ENCODE data around the gene MTERF1.

DNA sequence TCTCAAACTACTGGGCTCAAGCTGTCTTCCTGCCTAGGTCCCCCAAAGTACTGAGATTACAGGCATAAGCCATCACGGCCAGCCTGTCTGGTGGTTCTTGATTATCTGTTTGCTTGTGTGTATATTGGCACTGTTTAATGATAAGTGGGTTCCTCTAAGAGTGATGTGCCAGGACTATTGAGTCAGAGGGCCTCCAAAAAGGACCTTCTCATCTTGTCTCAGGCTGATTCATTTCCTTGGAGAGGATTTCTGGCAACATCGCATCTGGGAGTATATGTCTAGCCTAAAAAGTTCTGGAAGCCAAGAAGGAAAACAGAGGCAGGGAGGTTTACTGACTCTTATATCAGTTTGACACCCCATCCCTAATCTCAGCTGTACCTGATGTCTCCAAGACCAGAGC lies 33.1 kb upstream of the MTERF1 start:
- TF ChIP-seq, protein P1, sequence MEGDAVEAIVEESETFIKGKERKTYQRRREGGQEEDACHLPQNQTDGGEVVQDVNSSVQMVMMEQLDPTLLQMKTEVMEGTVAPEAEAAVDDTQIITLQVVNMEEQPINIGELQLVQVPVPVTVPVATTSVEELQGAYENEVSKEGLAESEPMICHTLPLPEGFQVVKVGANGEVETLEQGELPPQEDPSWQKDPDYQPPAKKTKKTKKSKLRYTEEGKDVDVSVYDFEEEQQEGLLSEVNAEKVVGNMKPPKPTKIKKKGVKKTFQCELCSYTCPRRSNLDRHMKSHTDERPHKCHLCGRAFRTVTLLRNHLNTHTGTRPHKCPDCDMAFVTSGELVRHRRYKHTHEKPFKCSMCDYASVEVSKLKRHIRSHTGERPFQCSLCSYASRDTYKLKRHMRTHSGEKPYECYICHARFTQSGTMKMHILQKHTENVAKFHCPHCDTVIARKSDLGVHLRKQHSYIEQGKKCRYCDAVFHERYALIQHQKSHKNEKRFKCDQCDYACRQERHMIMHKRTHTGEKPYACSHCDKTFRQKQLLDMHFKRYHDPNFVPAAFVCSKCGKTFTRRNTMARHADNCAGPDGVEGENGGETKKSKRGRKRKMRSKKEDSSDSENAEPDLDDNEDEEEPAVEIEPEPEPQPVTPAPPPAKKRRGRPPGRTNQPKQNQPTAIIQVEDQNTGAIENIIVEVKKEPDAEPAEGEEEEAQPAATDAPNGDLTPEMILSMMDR (conservative IDR thresholded peaks at IDR 0.05; ENCODE audit: low read length): no peak
- TF ChIP-seq EZH2phosphoT487 (IDR thresholded peaks at IDR 0.05; ENCODE audit: borderline replicate concordance): no peak
